ENCODE data around the gene CAPZB.

CAPZB gene

DNA sequence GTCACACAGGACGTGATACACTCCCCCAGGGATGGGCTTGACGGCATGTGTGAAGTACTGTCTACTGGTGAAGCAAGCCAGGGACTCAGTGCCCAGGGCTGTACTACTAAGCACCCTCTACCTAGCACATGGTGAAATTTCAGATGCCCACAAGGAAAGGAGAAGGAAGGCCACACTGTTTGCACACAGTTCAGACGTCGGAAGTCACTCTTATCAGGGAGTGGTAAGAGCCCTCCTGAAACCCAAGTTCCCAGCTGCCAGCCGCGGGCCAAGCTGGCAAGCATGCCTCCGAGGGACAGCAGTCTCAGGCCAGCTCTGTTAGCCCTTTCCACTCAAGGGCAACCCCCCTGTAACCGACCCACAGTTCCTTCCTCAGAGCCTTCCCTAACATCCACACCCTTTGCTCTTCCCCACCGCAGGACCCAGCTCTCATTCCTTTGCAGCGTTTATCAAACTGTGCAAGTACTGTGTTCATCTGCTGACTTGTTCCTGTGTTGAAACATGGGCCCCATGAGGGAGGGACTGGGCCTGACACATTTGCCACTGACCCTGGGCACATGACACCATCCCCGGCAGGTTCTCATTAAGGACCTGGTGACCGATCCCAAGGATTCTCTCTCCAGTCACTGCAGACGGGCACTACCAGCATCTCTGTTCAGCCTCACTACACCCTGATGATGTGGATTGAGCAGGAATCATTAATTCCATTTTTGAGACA, 114.7 kb downstream of the CAPZB start:
- TF ChIP-seq ZNF70 (CRISPR knock-in tag; IDR thresholded peaks at IDR 0.05) (no peak), CSDC2 (CRISPR knock-in tag; IDR thresholded peaks at IDR 0.05) (no peak), GLIS3 (CRISPR knock-in tag; IDR thresholded peaks at IDR 0.05) (no peak), CREB5 (CRISPR knock-in tag; IDR thresholded peaks at IDR 0.05; ENCODE audit: low read depth) (no peak)
- no peak; the same call in 2 of the 3 replicates for ATAC-seq

DNA sequence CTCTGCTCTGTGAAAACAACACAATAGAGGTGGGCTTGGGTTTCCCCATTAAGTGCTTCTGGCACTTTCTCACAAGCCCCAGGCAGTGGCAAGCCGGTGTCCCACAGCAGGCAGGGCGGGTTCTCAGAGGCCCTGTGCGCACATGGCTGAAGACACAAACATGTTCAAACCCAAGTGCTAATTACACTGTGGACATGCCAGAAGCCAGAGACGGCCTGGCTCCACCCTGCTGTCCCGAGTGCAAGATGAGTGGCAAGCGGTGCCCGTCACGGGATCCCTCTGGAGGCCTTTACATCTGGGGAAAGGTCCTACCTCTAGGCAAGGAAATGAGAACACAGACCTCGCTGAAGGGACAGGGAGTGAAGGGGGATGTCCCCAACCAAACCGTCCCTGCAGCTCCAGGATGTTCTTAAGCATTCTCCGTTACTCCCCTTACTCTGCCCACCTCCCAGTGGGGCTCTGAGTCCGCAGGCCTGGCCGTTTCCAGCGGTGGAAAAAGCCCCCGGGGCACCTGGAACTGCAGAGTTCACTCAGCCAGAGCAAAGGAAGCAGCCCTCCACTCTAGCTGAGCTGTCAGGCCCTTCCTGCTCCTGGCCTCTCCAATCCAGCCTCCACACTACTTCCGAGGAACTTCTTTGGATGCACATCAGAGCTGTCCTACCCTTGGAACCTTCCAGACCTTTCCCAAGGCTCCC, 115.8 kb downstream of the CAPZB start:
- TF ChIP-seq RARB (CRISPR knock-in tag; IDR thresholded peaks at IDR 0.05) (no peak), CREB5 (CRISPR knock-in tag; IDR thresholded peaks at IDR 0.05; ENCODE audit: low read depth) (no peak), TSHZ2 (CRISPR knock-in tag; IDR thresholded peaks at IDR 0.05) (no peak), ZFP30 (CRISPR knock-in tag; IDR thresholded peaks at IDR 0.05) (no peak), GLIS3 (CRISPR knock-in tag; IDR thresholded peaks at IDR 0.05) (no peak), TCF4 (CRISPR knock-in tag; IDR thresholded peaks at IDR 0.05; ENCODE audit: borderline replicate concordance) (no peak), ZNF565 (CRISPR knock-in tag; conservative IDR thresholded peaks at IDR 0.05; ENCODE audit: low read depth) (no peak), ISL1 (CRISPR knock-in tag; IDR thresholded peaks at IDR 0.05) (no peak), POU6F1 (CRISPR knock-in tag; IDR thresholded peaks at IDR 0.05; ENCODE audit: borderline replicate concordance, low read depth) (no peak), ZNF8 (CRISPR knock-in tag; IDR thresholded peaks at IDR 0.05) (no peak), ZC3H10 (CRISPR knock-in tag; IDR thresholded peaks at IDR 0.05) (no peak)

DNA sequence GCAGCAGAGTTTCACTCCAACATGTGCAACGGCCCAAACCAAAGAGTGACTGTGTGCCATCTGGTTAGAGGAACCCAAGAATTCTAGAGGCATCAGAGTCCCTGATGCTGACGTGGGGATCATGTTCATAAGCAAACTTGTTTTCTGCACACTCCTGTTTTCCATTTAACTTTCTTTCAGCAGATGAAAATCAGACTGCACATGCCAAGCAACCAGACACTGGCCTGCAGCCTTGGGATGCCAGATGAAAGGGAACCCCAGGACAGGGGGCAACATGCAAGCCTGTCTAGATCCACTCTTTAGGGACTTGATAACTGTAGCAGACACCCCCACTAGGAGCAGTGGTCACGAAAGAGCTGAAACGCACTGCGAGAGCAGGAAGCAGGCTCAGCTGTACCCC, 116.4 kb downstream of the CAPZB start:
- TF ChIP-seq CREB5 (CRISPR knock-in tag; IDR thresholded peaks at IDR 0.05; ENCODE audit: low read depth) (no peak), ARNTL (CRISPR knock-in tag; IDR thresholded peaks at IDR 0.05; ENCODE audit: borderline replicate concordance, low read depth) (no peak), ZNF70 (CRISPR knock-in tag; IDR thresholded peaks at IDR 0.05) (no peak), OSR1 (CRISPR knock-in tag; IDR thresholded peaks at IDR 0.05) (no peak)
- TF ChIP-seq, protein P1, sequence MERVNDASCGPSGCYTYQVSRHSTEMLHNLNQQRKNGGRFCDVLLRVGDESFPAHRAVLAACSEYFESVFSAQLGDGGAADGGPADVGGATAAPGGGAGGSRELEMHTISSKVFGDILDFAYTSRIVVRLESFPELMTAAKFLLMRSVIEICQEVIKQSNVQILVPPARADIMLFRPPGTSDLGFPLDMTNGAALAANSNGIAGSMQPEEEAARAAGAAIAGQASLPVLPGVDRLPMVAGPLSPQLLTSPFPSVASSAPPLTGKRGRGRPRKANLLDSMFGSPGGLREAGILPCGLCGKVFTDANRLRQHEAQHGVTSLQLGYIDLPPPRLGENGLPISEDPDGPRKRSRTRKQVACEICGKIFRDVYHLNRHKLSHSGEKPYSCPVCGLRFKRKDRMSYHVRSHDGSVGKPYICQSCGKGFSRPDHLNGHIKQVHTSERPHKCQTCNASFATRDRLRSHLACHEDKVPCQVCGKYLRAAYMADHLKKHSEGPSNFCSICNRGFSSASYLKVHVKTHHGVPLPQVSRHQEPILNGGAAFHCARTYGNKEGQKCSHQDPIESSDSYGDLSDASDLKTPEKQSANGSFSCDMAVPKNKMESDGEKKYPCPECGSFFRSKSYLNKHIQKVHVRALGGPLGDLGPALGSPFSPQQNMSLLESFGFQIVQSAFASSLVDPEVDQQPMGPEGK (CRISPR knock-in tag; IDR thresholded peaks at IDR 0.05; ENCODE audit: borderline replicate concordance) = no peak
- ATAC-seq = no peak; the same call in 2 of the 3 replicates

More for the DNA sequence above, 115.8 kb downstream of the CAPZB start:
- no peak for ATAC-seq

All from SK-N-SH treated with all-trans-retinoic acid at 6 μM for 48 hours (cell line).